Mesenchymal stem cell (in vitro differentiated cells and primary cell): ENCODE measurements around the gene TGFB3.
"Not testable (repeated sequence)": the region's sequence is repeated elsewhere in the genome, so short reads cannot be mapped to it uniquely, and the experiment has no call there.

ENCODE experiments used
- DNase-seq: peaks from one replicate; pipeline ENCODE4 v3.0.0-alpha.2; 2013
- H2AFZ ChIP-seq: one replicate; pipeline ENCODE4 v1.6.1; 2013; ENCODE audit warnings: low read depth, mild to moderate bottlenecking, control low read depth, inconsistent platforms, low read length, moderate library complexity
- H2AK5ac ChIP-seq: 2 replicates; pipeline ENCODE4 v1.6.1; 2013; ENCODE audit warnings: low read length, moderate library complexity, mild to moderate bottlenecking, inconsistent platforms; ENCODE audit not compliant: severe bottlenecking
- H2BK120ac ChIP-seq: one replicate; pipeline ENCODE4 v1.6.1; 2013; ENCODE audit warnings: low read depth, mild to moderate bottlenecking, inconsistent platforms, low read length, moderate library complexity
- H2BK12ac ChIP-seq, 2 experiments: one replicate each; pipeline ENCODE4 v1.6.1; 2013; ENCODE audit warnings: inconsistent platforms in 2 of 2, low read length in 2 of 2, mild to moderate bottlenecking in 2 of 2, moderate library complexity in 2 of 2, control low read depth in 1 of 2
- H2BK15ac ChIP-seq: one replicate; pipeline ENCODE4 v1.6.1; 2013; ENCODE audit warnings: mild to moderate bottlenecking, low read depth, inconsistent platforms; ENCODE audit not compliant: poor library complexity, severe bottlenecking
- H2BK5ac ChIP-seq: 2 replicates; pipeline ENCODE4 v1.6.1; 2013; ENCODE audit warnings: low read depth, mild to moderate bottlenecking, low read length, control low read depth, inconsistent platforms; ENCODE audit not compliant: poor library complexity, severe bottlenecking
- H3K14ac ChIP-seq, 2 experiments: one replicate each; pipeline ENCODE4 v1.6.1; 2013; ENCODE audit warnings: inconsistent platforms in 2 of 2, low read length in 2 of 2, control low read depth in 1 of 2, mild to moderate bottlenecking in 1 of 2, moderate library complexity in 1 of 2
- H3K18ac ChIP-seq, 2 experiments: one replicate each; pipeline ENCODE4 v1.6.1; 2013; ENCODE audit warnings: inconsistent platforms in 2 of 2, low read length in 2 of 2, control low read depth in 1 of 2, low read depth in 1 of 2, mild to moderate bottlenecking in 1 of 2
- H3K23ac ChIP-seq, 2 experiments: one replicate each; pipeline ENCODE4 v1.6.1; 2013; ENCODE audit warnings: inconsistent platforms in 2 of 2, low read length in 2 of 2, mild to moderate bottlenecking in 2 of 2, moderate library complexity in 2 of 2, control low read depth in 1 of 2
- H3K27ac ChIP-seq: 2 replicates; pipeline ENCODE4 v1.5.1; 2013; ENCODE audit warnings: mild to moderate bottlenecking, moderate library complexity, low read length, control low read depth, inconsistent platforms; ENCODE audit not compliant: poor library complexity, severe bottlenecking
- H3K27me3 ChIP-seq, 2 experiments: 2 replicates each; pipeline versions ENCODE4 v1.6.1 to v1.7.0; 2013; ENCODE audit warnings: low read length in 2 of 2, mild to moderate bottlenecking in 2 of 2, moderate library complexity in 2 of 2, control low read depth in 1 of 2, inconsistent platforms in 1 of 2; ENCODE audit not compliant: control insufficient read depth in 1 of 2, insufficient read depth in 1 of 2
- H3K36me3 ChIP-seq, 2 experiments: 2 replicates each; pipeline versions ENCODE4 v1.6.1 to v1.7.0; 2013; ENCODE audit warnings: low read length in 2 of 2, control low read depth in 1 of 2, inconsistent platforms in 1 of 2, low read depth in 1 of 2, mild to moderate bottlenecking in 1 of 2; ENCODE audit not compliant: insufficient read depth in 2 of 2, control insufficient read depth in 1 of 2
- H3K4ac ChIP-seq, 2 experiments: one replicate each; pipeline ENCODE4 v1.6.1; 2013; ENCODE audit warnings: inconsistent platforms in 2 of 2, low read length in 2 of 2, mild to moderate bottlenecking in 2 of 2, moderate library complexity in 2 of 2, control low read depth in 1 of 2, low read depth in 1 of 2
- H3K4me1 ChIP-seq: 2 replicates; pipeline ENCODE4 v1.6.1; 2013; ENCODE audit warnings: low read depth, low read length, control low read depth; ENCODE audit not compliant: control insufficient read depth, insufficient read depth
- H3K4me2 ChIP-seq: 2 replicates; pipeline ENCODE4 v1.6.1; 2013; ENCODE audit warnings: low read length, mild to moderate bottlenecking, inconsistent platforms; ENCODE audit not compliant: poor library complexity, severe bottlenecking
- H3K4me3 ChIP-seq, 2 experiments: 2 replicates each; pipeline versions ENCODE4 v1.5.1 to v1.7.0; 2013; ENCODE audit warnings: low read length in 2 of 2, mild to moderate bottlenecking in 2 of 2, control low read depth in 1 of 2, low read depth in 1 of 2; ENCODE audit not compliant: insufficient read depth in 1 of 2
- H3K79me1 ChIP-seq: replicated peaks from 2 replicates; pipeline ENCODE4 v1.6.1; 2013; ENCODE audit warnings: mild to moderate bottlenecking, control low read depth, low read length, inconsistent platforms; ENCODE audit not compliant: poor library complexity, severe bottlenecking
- H3K9ac ChIP-seq: 2 replicates; pipeline ENCODE4 v1.7.0; 2013; ENCODE audit warnings: mild to moderate bottlenecking, low read length, moderate library complexity
- H3K9me3 ChIP-seq: 2 replicates; pipeline ENCODE4 v1.7.0; 2013; ENCODE audit warnings: mild to moderate bottlenecking, low read length; ENCODE audit not compliant: control insufficient read depth
- H4K8ac ChIP-seq: one replicate; pipeline ENCODE4 v1.6.1; 2013; ENCODE audit warnings: inconsistent platforms, mild to moderate bottlenecking, low read length, moderate library complexity
- H4K91ac ChIP-seq: one replicate; pipeline ENCODE4 v1.6.1; 2013; ENCODE audit warnings: mild to moderate bottlenecking, low read length, inconsistent platforms
- WGBS: methylation state at CpG from one replicate; pipeline ENCODE4 v1.1.7; 2013; ENCODE audit warnings: mixed read lengths; 5-methylcytosine and 5-hydroxymethylcytosine counted together

The TGFB3 gene

DNA sequence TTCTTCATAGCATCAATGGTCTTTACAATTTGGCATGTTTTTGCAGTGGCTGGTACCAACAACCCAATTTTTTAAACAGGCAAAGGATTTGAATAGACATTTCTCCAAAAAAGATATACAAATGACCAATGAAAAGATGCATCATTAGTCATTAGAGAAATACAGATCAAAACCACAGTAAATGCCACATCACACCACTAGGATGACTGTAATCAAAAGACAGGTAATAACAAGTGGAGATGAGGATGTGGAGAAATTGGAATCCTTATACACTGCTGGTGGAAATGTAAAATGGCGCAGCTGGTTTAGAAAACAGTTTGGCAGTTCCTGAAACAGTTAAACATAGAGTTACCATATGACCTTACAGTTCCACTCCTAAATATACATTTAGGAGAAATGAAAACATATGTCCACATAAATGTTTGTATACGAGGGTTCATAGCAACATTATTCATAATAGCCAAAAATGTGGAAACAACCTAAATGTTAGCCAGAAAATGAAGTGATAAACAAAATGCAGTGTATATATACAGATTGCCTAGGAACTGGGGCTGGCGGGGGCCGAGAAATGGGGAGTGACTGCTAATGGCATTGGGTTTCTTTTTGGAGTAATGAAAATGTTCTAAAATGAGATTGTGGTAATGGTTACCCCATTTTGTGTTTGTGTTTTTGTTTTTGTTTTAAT is 55.2 kb downstream of the TGFB3 start:
- 97% methylated on average over 2 of the region's 4 CpGs for WGBS
- Histone ChIP-seq H2AK5ac (no peak overlapping the region), H2BK15ac (no peak overlapping the region)

DNA sequence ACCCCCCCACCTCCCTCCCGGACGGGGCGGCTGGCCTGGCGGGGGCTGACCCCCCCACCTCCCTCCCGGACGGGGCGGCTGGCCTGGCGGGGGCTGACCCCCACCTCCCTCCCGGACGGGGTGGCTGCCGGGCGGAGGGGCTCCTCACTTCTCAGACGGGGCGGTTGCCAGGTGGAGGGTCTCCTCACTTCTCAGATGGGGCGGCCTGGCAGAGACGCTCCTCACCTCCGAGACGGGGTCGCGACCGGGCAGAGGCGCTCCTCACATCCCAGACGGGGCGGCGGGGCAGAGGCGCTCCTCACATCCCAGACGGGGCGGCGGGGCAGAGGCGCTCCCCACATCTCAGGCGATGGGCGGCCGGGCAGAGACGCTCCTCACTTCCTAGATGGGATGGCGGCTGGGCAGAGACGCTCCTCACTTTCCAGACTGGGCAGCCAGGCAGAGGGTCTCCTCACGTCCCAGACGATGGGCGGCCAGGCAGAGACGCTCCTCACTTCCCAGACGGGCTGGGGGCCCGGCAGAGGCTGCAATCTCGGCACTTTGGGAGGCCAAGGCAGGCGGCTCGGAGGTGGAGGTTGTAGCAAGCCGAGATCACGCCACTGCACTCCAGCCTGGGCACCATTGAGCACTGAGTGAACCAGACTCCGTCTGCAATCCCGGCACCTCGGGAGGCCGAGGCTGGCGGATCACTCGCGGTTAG is 56.5 kb downstream of the TGFB3 start:
- not testable (repeated sequence) for H3K18ac ChIP-seq, H3K9ac ChIP-seq, H3K4ac ChIP-seq, H3K36me3 ChIP-seq, H2AK5ac ChIP-seq, H3K4me2 ChIP-seq, H2BK12ac ChIP-seq, H2BK120ac ChIP-seq, H3K9me3 ChIP-seq, H3K27me3 ChIP-seq, H3K4me3 ChIP-seq, DNase-seq, H3K14ac ChIP-seq, H2BK15ac ChIP-seq, H4K8ac ChIP-seq, H2BK5ac ChIP-seq, H3K4me1 ChIP-seq, H3K23ac ChIP-seq, H3K79me1 ChIP-seq, H2AFZ ChIP-seq, H4K91ac ChIP-seq, H3K27ac ChIP-seq
- 98% methylated on average over 26 of the region's 54 CpGs for WGBS

More for the DNA sequence above, 55.2 kb downstream of the TGFB3 start:
- Histone ChIP-seq H4K8ac (no peak overlapping the region), H2BK5ac (no peak overlapping the region), H3K27me3 (no peaks in the 10 kb centered on the region), H3K4me3 (no peak overlapping the region), H4K91ac (no peak overlapping the region), H3K4me1 (no peaks in the 10 kb centered on the region), H3K9me3 (no peaks in the 10 kb centered on the region), H2BK12ac (no peak overlapping the region), H3K36me3 (peaks cover 3 to 4% of the 10 kb centered on the region in 2 experiments), H3K23ac (no peak overlapping the region), H2AFZ (no peak overlapping the region), H3K9ac (no peak overlapping the region), H3K4me2 (no peak overlapping the region), H3K14ac (no peak overlapping the region), H3K27ac (no peak overlapping the region), H3K4ac (no peak overlapping the region), H2BK120ac (no peak overlapping the region), H3K79me1 (peaks cover 5% of the 10 kb centered on the region), H3K18ac (no peak overlapping the region)
- DNase-seq: no peak

DNA sequence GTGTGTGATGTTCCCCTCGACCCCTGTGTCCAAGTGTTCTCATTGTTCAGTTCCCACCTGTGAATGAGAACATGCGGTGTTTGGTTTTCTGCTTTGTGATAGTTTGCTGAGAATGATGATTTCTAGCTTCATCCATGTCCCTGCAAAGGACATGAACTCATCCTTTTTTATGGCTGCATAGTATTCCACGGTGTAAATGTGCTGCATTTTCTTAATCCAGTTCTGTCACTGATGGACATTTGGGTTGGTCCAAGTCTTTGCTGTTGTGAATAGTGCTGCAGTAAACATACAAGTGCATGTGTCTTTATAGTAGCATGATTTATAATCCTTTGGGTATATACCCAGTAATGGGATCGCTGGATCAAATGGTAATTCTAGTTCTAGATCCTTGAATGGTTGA is 61.4 kb downstream of the TGFB3 start:
- not testable (repeated sequence) for H3K27me3 ChIP-seq, H3K4ac ChIP-seq, H4K8ac ChIP-seq, H2BK5ac ChIP-seq, H2AK5ac ChIP-seq, H3K14ac ChIP-seq, H4K91ac ChIP-seq, H3K4me2 ChIP-seq, H3K79me1 ChIP-seq, H2BK120ac ChIP-seq, H3K23ac ChIP-seq, H2BK12ac ChIP-seq, H3K27ac ChIP-seq, H2BK15ac ChIP-seq, H3K36me3 ChIP-seq, H3K9ac ChIP-seq, H3K9me3 ChIP-seq, H3K18ac ChIP-seq, DNase-seq, H2AFZ ChIP-seq, H3K4me3 ChIP-seq, H3K4me1 ChIP-seq
- 100% methylated on average over 2 of the region's 4 CpGs for WGBS

DNA sequence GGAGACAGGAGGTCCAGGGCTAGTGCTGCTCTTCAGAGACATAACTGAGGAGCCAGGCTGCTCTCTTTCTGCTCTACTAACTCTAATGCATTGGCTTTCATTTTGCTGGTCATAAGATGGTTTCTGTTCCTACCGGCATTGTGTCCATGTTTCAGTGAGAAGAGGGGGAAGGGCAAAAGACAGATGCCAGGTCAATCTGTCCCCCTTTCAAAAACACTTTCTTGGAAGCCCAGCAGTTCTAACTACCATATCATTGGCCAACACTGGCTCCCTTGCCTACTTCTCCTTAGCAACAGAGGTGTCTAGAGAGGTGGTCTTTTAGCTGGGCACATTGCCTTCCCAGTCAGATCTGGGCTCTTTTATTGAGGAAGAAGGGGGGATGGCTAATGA is 63.9 kb downstream of the TGFB3 start:
- no peak overlapping the region for H2BK120ac ChIP-seq
- no peak overlapping the region for H3K23ac ChIP-seq
- H3K79me1 ChIP-seq: peaks cover 1% of the 10 kb centered on the region
- H3K4ac ChIP-seq: no peak overlapping the region
- no peak overlapping the region for H3K4me3 ChIP-seq
- no peaks in the 10 kb centered on the region for H3K36me3 ChIP-seq
- no peak overlapping the region for H3K27ac ChIP-seq
- H3K4me2 ChIP-seq: no peak overlapping the region
- no peak overlapping the region for H3K18ac ChIP-seq
- no peak overlapping the region for H3K9ac ChIP-seq
- no peak overlapping the region for H2AK5ac ChIP-seq
- H3K27me3 ChIP-seq: no peaks in the 10 kb centered on the region
- no peak overlapping the region for H4K91ac ChIP-seq
- H3K9me3 ChIP-seq: no peaks in the 10 kb centered on the region
- no peak overlapping the region for H2BK15ac ChIP-seq
- WGBS: 100% methylated on average over 1 of the region's 1 CpG
- H3K14ac ChIP-seq: no peak overlapping the region
- no peak overlapping the region for H4K8ac ChIP-seq
- no peak overlapping the region for H2BK12ac ChIP-seq
- H3K4me1 ChIP-seq: no peaks in the 10 kb centered on the region
- no peak overlapping the region for H2AFZ ChIP-seq
- H2BK5ac ChIP-seq: no peak overlapping the region
- DNase-seq: no peak
